ENCODE results near the gene TAP1.

TAP1 gene

DNA sequence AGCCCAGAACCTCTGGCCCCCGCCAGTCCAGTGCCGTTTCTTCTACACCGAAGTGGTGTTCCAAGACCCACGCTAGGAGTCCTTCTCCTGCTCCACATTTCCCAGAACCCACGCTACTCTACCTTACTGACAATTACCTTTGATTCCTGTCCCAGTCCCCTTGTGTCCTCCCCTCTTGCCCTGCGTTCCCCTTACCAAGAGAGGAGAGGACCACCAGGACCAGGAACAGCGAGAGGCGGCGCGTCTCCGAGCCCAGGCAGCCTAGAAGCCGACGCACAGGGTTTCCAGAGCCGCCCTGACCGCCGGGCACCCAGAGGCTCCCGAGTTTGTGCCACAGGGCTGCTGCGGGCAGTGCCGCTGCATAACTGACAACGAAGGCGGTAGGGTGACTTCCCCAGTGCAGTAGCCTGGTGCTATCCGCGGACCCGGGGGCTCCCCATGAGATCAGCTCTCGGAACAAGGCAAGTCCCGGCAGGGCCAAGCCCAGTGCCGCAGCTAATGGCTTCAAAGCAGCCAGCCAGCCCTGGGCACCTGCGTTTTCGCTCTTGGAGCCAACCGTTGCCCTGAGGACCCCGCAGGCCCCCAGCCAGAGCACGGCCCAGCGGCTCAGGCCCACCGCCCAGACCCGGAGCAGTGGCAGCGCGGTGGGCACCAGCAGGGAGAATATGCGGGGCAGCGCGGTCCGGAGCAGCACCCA is 512 bp downstream of the TAP1 start:
- peak; percentile 55 to 69 for DNase-seq (ENCODE audit: low spot score in 2 of 2)
- peak overlapping the region; percentile 100 for H3K27ac Mint-ChIP-seq
- peak overlapping the region; percentile 100 for H3K4me3 Mint-ChIP-seq

DNA sequence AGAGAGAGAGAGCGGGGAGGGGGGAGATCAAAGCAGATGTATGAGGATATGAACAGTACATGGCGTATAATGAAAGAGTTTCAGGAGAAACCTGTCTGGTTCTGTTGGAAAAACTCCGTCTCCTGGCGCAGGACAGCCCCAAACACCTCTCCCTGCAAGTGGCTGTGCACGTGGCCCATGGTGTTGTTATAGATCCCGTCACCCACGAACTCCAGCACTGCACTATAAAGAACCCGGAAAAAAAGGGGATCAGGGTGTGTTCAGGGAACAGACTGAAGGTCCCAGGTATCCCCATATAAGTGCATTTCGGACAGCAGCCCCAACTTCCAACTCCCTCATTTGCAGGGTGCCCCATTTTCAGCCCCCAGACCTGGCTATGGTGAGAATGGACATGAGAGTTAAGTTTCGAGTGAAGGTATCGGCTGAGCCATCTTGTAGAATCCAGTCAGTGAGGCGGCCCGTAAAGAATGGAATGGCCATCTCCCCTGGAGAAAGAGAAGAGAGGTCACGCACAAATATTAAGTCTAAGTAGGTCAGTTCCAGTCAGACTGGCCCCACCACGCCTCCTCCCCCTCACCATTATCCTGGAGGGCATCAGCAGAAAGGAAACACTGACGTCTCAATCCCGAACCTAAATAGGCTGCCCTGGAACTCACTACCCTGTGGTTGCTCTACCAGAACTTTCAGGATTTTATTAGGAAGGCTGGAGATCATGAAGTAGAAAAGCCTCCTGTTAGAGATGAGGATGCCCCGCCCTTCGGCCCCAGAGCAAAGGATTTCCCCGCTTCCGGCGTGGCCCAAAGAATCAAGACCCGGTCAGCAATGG is 1.3 kb downstream of the TAP1 start:
- peaks cover 56% of the 10 kb centered on the region for H3K4me1 Mint-ChIP-seq
- no peaks in the 10 kb centered on the region for H3K9me3 Mint-ChIP-seq
- no peak for ATAC-seq (ENCODE audit: low read depth)
- H3K36me3 Mint-ChIP-seq: peaks cover 53% of the 10 kb centered on the region
- H3K27me3 Mint-ChIP-seq: no peaks in the 10 kb centered on the region
- H3K27ac Mint-ChIP-seq: peak overlapping the region; percentile 100
- peak overlapping the region; percentile 100 for H3K4me3 Mint-ChIP-seq
- DNase-seq (ENCODE audit: low spot score in 2 of 2): no peak

More for the DNA sequence above, 512 bp downstream of the TAP1 start:
- Mint-ChIP-seq H3K36me3 (peaks cover 53% of the 10 kb centered on the region), H3K9me3 (no peaks in the 10 kb centered on the region), H3K27me3 (no peaks in the 10 kb centered on the region), H3K4me1 (peaks cover 55% of the 10 kb centered on the region)
- peak; percentile 36 for ATAC-seq (ENCODE audit: low read depth)

DNA sequence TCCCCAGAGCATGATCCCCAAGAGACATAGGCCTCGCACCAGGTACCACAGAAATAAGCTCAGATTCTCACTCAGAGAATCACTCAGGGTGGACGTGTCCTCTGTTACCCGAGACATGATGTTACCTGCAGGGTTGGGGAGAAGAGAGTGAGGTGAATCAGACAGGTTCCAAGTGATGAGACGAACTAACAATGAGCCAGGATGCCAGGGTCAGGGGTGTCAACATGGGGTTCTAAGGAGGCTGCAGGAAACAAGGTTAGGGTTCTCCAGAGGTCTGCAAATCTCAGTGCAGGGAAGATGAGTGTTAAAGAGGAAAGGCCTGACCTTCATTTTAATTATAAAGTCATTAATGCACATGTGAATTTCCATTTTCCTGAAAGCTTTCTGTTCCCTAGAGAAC is 2.5 kb downstream of the TAP1 start:
- no peak for DNase-seq (ENCODE audit: low spot score in 2 of 2)
- no peak for ATAC-seq (ENCODE audit: low read depth)
- peaks cover 56% of the 10 kb centered on the region for H3K36me3 Mint-ChIP-seq
- H3K4me3 Mint-ChIP-seq: peak overlapping the region; percentile 65
- no peaks in the 10 kb centered on the region for H3K9me3 Mint-ChIP-seq
- peaks cover 60% of the 10 kb centered on the region for H3K4me1 Mint-ChIP-seq
- no peaks in the 10 kb centered on the region for H3K27me3 Mint-ChIP-seq
- H3K27ac Mint-ChIP-seq: peak overlapping the region; percentile 37

GRCh38 chr6:32849126-32849525 is 4.4 kb downstream of the TAP1 start:
- no peaks in the 10 kb centered on the region for H3K9me3 Mint-ChIP-seq
- peaks cover 59% of the 10 kb centered on the region for H3K36me3 Mint-ChIP-seq
- peaks cover 51% of the 10 kb centered on the region for H3K4me1 Mint-ChIP-seq
- H3K4me3 Mint-ChIP-seq: peak overlapping the region; percentile 12
- DNase-seq (ENCODE audit: low spot score in 2 of 2): no peak
- no peaks in the 10 kb centered on the region for H3K27me3 Mint-ChIP-seq
- ATAC-seq (ENCODE audit: low read depth): no peak
- H3K27ac Mint-ChIP-seq: peak overlapping the region; percentile 9

- ATAC-seq (ENCODE audit: low read depth) (no peak), DNase-seq (ENCODE audit: low spot score in 2 of 2) (no peak)
- Mint-ChIP-seq H3K27ac (peak overlapping the region; percentile 22), H3K36me3 (peaks cover 62% of the 10 kb centered on the region), H3K27me3 (no peaks in the 10 kb centered on the region), H3K4me1 (peaks cover 54% of the 10 kb centered on the region), H3K4me3 (peak overlapping the region; percentile 24), H3K9me3 (no peaks in the 10 kb centered on the region)
Observed at GRCh38 chr6:32847795-32848194, 5.7 kb downstream of the TAP1 start.

DNA sequence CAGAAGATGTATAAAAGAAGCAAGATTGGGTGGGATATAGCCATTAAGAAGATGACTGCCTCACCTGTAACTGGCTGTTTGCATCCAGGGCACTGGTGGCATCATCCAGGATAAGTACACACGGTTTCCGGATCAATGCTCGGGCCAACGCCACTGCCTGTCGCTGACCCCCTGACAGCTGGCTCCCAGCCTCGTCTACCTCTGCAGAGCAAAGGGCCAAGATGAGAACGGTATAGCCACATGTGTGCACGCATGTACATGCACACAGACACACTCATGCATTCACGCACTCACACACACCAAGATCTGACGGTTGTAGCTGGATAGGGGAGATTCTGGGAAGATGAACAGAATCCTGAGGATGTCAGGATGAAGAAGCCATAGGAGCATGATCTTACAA is 6.5 kb downstream of the TAP1 start:
- no peaks in the 10 kb centered on the region for H3K9me3 Mint-ChIP-seq
- peak overlapping the region; percentile 22 for H3K27ac Mint-ChIP-seq
- H3K36me3 Mint-ChIP-seq: peaks cover 66% of the 10 kb centered on the region
- no peak for DNase-seq (ENCODE audit: low spot score in 2 of 2)
- ATAC-seq (ENCODE audit: low read depth): no peak
- peaks cover 56% of the 10 kb centered on the region for H3K4me1 Mint-ChIP-seq
- no peaks in the 10 kb centered on the region for H3K27me3 Mint-ChIP-seq
- H3K4me3 Mint-ChIP-seq: peak overlapping the region; percentile 24

DNA sequence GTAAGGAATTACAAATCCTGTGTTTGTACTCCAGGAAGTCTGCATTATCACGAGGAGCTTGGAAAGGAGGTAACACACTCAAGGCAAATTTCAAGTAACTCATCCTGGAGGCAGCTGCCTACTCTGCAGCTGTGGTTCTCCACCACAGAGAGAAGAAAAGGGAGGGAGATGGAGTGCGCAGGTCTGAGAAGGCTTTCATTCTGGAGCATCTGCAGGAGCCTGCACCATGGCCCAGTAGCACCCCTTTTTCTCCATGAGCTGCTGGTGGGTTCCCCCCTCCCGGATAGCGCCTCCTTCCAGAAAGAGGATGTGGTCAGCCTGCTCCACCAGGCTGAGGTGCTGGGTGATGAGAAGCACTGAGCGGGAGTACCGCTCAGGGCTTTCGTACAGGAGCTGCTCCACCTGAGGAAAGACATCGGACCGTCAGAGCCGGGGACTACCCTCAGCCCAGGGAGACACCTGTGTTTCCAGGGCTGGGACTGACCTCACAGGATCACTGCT is 8.1 kb downstream of the TAP1 start:
- DNase-seq (ENCODE audit: low spot score in 2 of 2) (peak in 1 of 2 donors; percentile 31), ATAC-seq (ENCODE audit: low read depth) (no peak)
- Mint-ChIP-seq H3K4me3 (peak overlapping the region; percentile 93), H3K4me1 (peaks cover 57% of the 10 kb centered on the region), H3K27ac (peak overlapping the region; percentile 99), H3K9me3 (no peaks in the 10 kb centered on the region), H3K36me3 (peaks cover 68% of the 10 kb centered on the region), H3K27me3 (no peaks in the 10 kb centered on the region)

- no peaks in the 10 kb centered on the region for H3K27me3 Mint-ChIP-seq
- ATAC-seq (ENCODE audit: low read depth) (no peak), DNase-seq (ENCODE audit: low spot score in 2 of 2) (no peak)
- no peaks in the 10 kb centered on the region for H3K9me3 Mint-ChIP-seq
- H3K4me3 Mint-ChIP-seq: peak overlapping the region; percentile 93
- H3K4me1 Mint-ChIP-seq: peaks cover 57% of the 10 kb centered on the region
- peak overlapping the region; percentile 99 for H3K27ac Mint-ChIP-seq
- peaks cover 69% of the 10 kb centered on the region for H3K36me3 Mint-ChIP-seq
Observed at GRCh38 chr6:32844839-32845383, 8.6 kb downstream of the TAP1 start.

- ATAC-seq (ENCODE audit: low read depth): peak; percentile 84
- H3K36me3 Mint-ChIP-seq: peaks cover 65% of the 10 kb centered on the region
- DNase-seq (ENCODE audit: low spot score in 2 of 2): peak; percentile 98 to 99
- H3K9me3 Mint-ChIP-seq: no peaks in the 10 kb centered on the region
- peak within 1 kb of the TSS; percentile 99 for H3K27ac Mint-ChIP-seq
- peak within 1 kb of the TSS; percentile 93 for H3K4me3 Mint-ChIP-seq
- no peaks in the 10 kb centered on the region for H3K27me3 Mint-ChIP-seq
- H3K4me1 Mint-ChIP-seq: peaks cover 55% of the 10 kb centered on the region
Observed at GRCh38 chr6:32843979-32844838, 9.3 kb downstream of the TAP1 start, which contains the start of gene PSMB8. TSS of gene PSMB8 (minus strand) at chr6:32844047. CDS start at chr6:32843996, 51 bp downstream.

DNA sequence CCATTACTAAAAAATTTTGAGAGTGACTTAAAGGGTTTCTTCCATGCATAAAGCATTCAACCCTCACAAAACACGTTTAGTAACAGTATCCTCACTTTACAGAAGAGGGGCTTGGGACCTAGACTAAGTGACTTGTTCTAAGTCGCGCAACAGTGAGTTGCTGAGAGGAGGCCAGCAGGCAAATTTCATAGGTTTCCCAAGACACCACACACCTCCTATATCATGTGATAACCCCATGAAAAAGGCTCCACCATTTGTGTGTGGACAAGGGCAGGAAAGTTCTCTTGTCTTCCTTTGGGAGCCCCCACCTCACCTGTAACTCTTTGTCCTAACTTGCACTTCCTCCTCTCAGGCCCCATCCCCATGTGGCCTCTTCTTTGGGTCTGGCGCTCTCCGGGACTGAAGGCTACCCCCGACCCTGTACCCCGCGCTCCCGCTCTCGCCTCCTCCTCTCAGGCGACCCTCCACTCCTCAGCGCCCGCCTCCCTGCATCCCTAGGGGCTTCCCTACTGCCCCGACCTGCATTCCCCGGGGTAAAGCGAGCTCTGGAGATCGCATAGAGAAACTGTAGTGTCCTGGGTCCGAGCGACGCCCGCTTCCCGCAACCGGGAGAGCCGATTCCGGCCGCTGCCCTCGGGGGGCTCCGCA is 10.0 kb downstream of the TAP1 start:
- H3K9me3 Mint-ChIP-seq: no peaks in the 10 kb centered on the region

DNA sequence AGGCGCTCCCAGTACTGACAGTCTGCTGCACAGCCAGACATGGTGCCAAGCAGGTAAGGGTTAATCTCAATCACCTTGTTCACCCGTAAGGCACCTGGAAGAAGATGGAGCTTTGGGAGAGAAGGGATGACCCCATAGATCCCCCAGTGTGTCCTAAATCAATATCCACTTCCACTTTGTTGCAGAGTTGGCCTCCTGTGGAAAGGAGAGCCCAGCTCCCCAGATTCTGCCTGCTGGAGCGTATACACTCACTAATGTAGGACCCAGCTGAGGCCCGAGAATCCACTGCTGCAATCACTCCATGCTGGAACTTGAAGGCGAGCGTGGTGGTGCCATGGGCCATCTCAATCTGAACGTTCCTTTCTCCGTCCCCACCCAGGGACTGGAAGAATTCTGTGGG is 10.8 kb downstream of the TAP1 start:
- Mint-ChIP-seq H3K27me3 (no peaks in the 10 kb centered on the region), H3K27ac (peak overlapping the region; percentile 99), H3K4me3 (peak overlapping the region; percentile 93), H3K4me1 (peaks cover 40% of the 10 kb centered on the region), H3K36me3 (peaks cover 50% of the 10 kb centered on the region), H3K9me3 (no peaks in the 10 kb centered on the region)
- DNase-seq (ENCODE audit: low spot score in 2 of 2): no peak
- ATAC-seq (ENCODE audit: low read depth): no peak

More for the DNA sequence above, 10.0 kb downstream of the TAP1 start:
- peak overlapping the region; percentile 99 for H3K27ac Mint-ChIP-seq
- DNase-seq (ENCODE audit: low spot score in 2 of 2): no peak
- H3K36me3 Mint-ChIP-seq: peaks cover 58% of the 10 kb centered on the region
- peaks cover 47% of the 10 kb centered on the region for H3K4me1 Mint-ChIP-seq
- no peak for ATAC-seq (ENCODE audit: low read depth)
- H3K27me3 Mint-ChIP-seq: no peaks in the 10 kb centered on the region
- H3K4me3 Mint-ChIP-seq: peak overlapping the region; percentile 93

GRCh38 chr6:32842021-32842650 is 11.4 kb downstream of the TAP1 start:
- peak overlapping the region; percentile 89 for H3K27ac Mint-ChIP-seq

More at GRCh38 chr6:32842021-32842650, 11.4 kb downstream of the TAP1 start:
- H3K4me3 Mint-ChIP-seq: peak overlapping the region; percentile 93
- H3K9me3 Mint-ChIP-seq: no peaks in the 10 kb centered on the region
- H3K27me3 Mint-ChIP-seq: no peaks in the 10 kb centered on the region
- H3K4me1 Mint-ChIP-seq: peaks cover 40% of the 10 kb centered on the region
- ATAC-seq (ENCODE audit: low read depth) (no peak), DNase-seq (ENCODE audit: low spot score in 2 of 2) (no peak)
- peaks cover 45% of the 10 kb centered on the region for H3K36me3 Mint-ChIP-seq

All from memory B cell (primary cell).